GM21515 (cell line): ENCODE results near the gene LRMDA.

ENCODE experiments used
- ATAC-seq: cut with Tn5 transposase; IDR thresholded peaks from one replicate; pipeline ENCODE4 v1.9.1; 2021; ENCODE audit not compliant: unreplicated experiment

Gene LRMDA

GRCh38 chr10:75568450-75569130 is 137.2 kb downstream of the LRMDA start:
- no peak for ATAC-seq

GRCh38 chr10:75569506-75569905 is 138.1 kb downstream of the LRMDA start:
- no peak for ATAC-seq

GRCh38 chr10:75572478-75572877 is 141.1 kb downstream of the LRMDA start:
- ATAC-seq, result no peak

DNA sequence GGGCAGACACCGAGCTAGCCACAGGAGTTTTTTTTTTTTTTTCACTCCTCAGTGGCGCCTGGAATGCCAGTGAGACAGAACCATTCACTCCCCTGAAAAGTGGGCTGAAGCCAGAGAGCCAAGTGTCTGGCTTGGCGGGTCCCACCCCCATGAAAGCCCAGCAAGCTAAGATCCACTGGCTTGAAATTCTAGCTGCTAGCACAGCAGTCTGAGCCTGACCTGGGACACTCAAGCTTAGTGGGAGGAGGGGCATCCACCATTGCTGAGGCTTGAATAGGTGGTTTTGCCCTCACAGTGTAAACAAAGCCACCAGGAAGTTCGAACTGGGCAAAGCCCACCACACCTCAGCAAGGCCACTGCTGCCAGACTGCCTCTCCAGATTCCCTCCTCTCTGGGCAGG is 144.5 kb downstream of the LRMDA start:
- no peak for ATAC-seq

DNA sequence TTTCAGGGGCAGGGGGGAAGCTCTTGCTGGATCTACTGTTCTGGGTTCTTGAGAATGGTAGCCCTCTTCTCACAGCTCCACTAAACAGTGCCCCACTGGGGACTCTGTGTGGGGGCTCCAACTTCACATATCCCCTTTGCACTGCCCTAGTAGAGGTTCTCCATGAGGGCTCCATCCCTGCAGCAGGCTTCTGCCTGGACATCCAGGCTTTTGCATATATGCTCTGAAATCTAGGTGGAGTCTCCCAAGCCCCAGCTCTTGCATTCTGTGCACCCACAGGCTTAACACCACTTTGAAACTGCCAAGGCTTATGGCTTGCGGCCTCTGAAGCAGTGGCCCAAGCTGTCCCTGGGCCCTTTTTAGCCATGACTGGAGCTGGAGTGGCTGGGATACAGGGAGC is 150.7 kb downstream of the LRMDA start:
- no peak for ATAC-seq

GRCh38 chr10:75585294-75585693 is 153.9 kb downstream of the LRMDA start:
- no peak for ATAC-seq

DNA sequence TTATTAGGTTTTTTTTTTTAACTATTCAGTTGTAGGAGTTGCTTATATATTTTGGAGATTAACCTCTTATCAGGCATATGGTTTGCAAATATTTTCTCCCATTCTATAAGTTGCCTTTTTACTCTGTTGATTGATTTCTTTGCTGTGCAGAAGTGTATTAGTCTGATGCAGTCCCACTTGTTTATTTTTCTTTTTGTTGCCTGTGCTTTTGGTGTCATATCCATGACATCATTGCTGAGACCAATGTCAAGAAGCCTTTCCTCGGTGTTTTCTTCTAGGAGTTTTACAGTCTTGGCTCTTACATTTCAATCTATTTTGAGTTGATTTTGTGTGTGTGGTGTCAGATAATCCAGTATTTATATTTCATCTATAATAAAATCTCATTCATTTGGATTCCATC is 155.4 kb downstream of the LRMDA start:
- ATAC-seq, result no peak

DNA sequence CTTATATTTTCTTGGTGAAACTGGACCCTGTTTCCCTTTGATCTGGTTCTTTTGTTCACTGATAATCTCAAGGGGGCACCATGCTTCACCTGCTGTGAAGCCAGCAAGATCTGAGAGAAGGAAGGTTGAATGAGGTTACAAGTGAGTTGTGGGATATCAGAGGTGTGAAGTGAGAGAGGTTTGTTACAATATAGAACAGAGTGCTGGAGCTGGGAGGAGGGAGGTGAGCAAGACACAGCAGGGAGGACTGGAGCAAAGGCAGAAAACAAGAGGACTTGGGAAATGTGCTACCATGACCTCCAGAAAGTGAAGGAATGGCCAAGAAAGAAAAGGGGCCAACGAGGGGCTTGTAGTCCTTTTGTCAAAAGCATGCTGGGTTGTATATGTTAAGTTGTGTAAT is 156.6 kb downstream of the LRMDA start:
- no peak for ATAC-seq

- ATAC-seq, result no peak
These were observed 158.7 kb downstream of the LRMDA start for GRCh38 chr10:75589895-75590654.

DNA sequence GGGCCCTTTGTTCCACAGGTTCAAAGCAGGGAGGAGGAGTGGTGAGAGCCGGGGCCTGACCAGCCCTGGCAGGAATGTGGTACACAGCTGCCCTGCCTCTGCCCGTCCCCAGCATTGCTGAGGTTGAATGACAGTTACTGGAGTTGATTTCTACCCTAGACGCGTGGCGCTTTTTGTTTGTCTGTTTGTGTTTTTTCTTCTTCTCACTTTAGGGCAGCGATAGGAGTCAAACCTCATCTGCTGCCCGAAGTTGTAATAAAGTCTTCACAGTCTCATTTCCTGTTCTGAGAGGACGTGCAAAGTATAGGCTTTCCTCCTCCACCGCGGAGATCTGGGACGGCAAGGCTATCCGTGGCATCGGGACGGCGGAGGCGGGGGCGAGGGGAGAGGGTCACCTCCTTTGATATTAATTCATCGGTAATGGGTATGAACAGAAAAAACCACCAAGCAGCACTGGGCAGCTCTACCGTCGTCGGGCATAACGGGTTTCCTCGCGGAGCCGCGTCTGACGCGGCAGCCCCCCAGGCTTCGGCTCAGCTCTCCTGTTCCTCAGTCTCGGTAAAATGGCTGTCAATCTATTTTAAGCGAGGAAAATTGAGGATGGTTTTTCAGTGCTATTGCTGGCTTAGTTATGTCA is 160.8 kb downstream of the LRMDA start:
- ATAC-seq, result no peak

- no peak for ATAC-seq
These were observed 161.6 kb downstream of the LRMDA start for GRCh38 chr10:75592791-75593643.

DNA sequence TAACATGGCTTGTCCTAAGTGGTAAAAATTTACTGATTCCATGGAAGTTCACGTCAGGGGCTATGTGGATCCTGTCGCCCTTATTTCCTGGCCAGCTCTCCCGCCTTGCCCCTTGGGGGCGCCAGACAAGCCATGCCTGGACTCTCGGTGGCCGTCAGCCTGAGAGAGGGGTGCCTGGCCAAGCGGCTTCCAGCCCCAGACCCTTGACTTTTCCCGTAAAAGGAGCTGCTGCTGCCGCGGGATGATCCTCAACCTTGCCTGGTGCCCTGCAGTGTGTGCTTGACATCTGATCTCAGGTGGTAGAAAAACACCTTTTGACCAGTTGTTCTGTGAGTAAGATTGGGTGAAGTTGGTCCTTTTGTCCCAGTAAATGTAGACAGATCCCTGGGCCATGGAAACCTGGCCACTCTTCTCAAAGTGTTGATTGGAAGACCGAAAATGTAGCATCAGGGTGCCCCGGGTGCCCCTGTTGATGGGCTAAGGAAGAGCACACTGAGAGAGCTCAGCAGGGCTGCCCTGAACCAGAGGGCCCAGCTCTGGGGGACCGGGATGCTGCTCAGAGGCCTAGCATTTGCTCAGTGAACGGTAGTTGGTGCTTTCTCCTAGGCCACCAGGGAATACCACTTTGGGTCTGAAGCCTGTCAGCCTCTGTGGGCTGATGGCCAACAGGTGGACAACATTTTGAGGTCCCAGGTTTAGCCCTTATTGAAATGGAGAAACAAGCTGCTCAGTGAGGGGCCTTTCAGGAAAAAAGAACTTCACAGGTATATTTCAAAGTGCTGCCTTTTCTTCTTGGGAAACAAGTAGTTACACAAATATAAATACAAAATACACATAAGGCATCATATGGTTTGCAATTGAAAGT is 162.5 kb downstream of the LRMDA start:
- ATAC-seq, result no peak

DNA sequence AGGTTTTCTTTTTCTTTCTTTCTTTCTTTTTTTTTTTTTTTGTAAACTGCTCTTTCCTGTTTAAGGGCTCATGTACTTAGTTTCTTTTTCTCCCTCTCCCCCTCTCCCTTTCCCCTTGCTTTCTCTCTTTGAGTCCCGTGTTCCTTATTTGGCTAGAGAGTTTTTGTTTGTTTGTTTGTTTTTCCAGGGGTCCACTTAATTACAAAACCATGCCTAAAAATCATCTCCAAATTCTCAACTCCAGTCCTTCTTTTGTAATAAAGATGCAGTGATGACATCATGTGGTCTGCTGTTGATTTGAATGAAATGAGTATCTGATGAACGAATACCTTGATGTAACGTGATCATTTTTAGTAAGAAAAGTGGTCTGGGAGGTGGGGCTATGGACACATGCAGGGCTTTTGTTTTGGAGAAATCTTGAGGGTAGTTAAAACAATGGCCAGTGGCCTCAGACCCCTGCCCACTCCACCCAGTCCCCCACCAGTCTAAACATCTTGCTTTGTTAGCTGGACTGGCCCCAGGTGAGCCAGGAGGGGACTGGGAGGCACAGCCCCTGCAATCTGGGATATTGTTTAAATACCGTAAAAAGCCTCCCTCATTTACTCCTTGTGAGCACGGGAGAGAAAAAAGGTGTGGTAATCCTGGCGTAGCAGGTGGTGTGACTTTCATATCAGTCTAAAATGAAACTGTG is 165.7 kb downstream of the LRMDA start:
- no peak for ATAC-seq

DNA sequence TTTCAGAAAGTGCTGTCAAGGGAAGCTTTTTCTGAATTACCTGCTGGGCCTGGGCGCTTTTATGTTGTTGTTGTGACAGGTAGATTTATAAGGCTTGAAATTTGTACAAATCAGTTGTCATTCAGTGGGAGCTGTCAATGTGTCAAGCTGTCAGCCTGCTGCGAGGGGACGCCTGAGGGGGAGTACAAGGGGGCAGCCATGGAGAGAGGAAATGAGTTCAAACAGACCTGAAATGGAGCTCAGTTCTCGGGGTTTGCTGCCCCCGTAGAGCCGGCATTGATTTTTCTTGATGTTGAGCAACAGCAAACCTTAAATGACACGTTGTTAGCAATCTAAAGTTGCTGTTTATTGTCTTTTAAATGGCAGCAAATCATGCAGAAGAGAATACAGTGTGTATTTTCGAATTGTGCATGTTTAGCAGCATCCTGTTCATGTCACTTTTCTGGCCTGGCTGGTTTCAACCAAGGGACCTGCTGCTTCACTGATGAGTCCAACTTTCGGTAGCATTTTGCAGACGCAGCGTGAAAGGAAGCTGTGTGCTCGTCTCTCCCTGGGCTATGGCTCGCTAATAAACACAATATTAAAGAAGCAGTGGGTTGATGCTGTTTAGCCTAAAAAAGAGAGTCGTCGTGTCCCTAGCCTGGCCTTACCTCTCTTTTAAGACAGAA is 166.5 kb downstream of the LRMDA start:
- ATAC-seq, result no peak

- no peak for ATAC-seq
These were observed 167.6 kb downstream of the LRMDA start for GRCh38 chr10:75598998-75599397.

DNA sequence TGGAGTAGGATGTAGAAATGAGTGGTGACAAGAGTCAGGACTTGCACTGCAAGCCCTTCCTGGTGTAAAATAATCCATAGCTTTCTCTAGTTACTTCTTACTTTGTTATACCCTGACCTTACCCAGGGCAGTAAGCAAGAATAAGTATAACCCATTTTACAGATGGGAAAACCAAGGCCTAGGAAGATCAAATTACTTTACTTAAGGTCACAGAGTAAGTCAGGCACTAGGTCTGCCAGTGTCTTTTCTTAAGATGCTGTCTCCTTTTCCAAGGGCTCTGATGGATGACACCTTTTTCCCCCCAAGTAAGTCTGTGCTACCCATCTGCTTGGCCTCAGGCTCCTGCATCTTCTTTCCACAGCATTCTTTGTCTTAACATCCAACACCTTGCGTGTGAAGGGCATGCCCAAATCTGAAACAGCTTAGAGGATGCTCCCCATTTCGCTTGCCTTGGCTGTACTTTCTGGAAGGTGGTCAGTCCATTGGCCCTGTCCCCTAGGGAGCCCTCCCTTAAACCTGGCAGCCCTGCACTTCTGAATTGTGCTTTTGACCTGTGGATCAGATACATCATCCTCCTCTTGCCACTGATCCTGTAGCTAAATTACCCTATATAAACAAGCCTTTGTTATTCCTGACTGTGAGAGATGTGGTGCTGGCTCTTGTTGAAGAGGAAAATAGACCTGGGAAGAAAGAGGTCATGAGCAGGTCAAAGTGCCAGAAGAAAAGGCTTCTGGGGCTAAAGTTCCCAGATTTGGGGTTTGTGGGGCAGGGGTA is 168.6 kb downstream of the LRMDA start:
- ATAC-seq, result no peak

GRCh38 chr10:75600833-75601232 is 169.4 kb downstream of the LRMDA start:
- ATAC-seq, result no peak

DNA sequence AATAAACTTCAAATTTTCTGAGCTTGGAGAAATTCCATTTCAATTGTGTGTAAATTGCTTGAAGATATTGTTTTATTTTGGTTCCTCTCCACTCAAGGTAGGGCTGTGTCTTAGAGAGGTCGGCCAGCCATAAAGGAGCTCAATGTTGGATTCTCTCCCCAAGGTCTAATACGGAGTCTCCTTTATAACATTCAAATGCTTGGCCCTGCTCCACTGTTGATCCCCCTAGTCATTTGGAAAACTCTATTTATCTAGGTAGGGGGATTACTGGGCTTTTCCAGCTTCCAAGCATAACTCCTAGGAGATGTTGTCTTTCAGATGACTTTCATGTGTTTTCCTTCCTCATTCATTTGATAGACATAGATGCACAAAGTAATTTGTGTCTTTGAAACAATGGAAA is 170.9 kb downstream of the LRMDA start:
- ATAC-seq, result no peak
